ENCODE results near the gene RIOX2.

DNA sequence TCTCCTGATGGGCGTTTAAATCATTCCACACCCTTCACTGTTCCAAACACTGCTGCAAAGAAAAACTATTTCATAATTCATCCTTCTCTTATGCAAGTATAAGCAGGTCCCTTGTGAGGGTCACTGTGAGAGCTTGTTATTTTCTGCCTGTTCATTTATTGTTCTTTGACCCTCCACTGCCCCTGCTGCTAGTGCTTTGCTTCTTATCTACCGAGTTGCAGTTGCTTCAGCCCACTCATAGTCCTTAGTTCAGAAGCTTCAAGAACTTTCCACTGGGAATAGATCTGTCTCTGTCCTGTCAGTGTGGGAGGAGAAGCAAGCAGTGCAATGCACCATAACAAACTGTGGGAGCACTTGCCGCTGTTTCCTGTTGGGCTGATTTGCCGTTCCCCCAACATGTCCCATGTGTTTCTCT is 39.8 kb downstream of the RIOX2 start:
- TF ChIP-seq, protein P1, sequence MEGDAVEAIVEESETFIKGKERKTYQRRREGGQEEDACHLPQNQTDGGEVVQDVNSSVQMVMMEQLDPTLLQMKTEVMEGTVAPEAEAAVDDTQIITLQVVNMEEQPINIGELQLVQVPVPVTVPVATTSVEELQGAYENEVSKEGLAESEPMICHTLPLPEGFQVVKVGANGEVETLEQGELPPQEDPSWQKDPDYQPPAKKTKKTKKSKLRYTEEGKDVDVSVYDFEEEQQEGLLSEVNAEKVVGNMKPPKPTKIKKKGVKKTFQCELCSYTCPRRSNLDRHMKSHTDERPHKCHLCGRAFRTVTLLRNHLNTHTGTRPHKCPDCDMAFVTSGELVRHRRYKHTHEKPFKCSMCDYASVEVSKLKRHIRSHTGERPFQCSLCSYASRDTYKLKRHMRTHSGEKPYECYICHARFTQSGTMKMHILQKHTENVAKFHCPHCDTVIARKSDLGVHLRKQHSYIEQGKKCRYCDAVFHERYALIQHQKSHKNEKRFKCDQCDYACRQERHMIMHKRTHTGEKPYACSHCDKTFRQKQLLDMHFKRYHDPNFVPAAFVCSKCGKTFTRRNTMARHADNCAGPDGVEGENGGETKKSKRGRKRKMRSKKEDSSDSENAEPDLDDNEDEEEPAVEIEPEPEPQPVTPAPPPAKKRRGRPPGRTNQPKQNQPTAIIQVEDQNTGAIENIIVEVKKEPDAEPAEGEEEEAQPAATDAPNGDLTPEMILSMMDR (conservative IDR thresholded peaks at IDR 0.05; ENCODE audit: low read depth, low read length), result no peak
- TF ChIP-seq EZH2 (IDR thresholded peaks at IDR 0.05; ENCODE audit: borderline replicate concordance, low read depth, low read length, poor library complexity, severe bottlenecking), result no peak

Data from A673 (cell line).